HG03469 (cell line): Measurements from ENCODE around the gene ERC1.
"Not testable (repeated sequence)": the region's sequence is repeated elsewhere in the genome, so short reads cannot be mapped to it uniquely, and the experiment has no call there.

ENCODE experiments used
- ATAC-seq: cut with Tn5 transposase; IDR thresholded peaks from one replicate; pipeline ENCODE4 v1.9.1; 2021; ENCODE audit warnings: mild to moderate bottlenecking, moderate library complexity, moderate number of reproducible peaks; ENCODE audit not compliant: unreplicated experiment

Gene ERC1

GRCh38 chr12:1117371-1117770 lies 126.3 kb downstream of the ERC1 start:
- no peak for ATAC-seq

DNA sequence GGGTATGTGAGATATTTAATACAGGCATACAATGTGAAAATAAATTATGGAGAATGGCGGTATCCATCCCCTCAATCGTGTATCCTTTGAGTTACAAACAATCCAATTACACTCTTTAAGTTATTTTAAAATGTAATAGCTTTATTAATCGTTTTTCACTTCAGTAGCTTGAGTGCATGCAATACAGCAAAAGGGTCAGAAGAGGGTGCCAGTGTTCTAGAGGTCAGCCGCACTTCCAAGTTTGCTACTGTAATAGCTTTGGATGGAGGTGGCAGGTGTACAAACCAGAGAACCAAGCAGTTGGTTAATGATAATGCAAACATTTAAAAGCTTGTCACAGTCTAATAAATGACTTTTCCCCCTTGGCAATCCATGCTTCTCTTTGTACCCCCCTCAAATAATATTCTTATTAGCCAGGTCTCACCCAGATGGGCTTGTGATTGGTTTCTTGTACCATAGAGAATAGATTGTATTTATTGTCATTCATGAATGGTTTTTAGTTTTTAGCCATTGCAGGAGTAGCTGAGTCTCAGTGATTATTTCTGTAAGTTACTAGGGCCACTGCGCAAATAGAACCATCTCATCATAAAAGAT lies 127.0 kb downstream of the ERC1 start:
- ATAC-seq, result no peak

DNA sequence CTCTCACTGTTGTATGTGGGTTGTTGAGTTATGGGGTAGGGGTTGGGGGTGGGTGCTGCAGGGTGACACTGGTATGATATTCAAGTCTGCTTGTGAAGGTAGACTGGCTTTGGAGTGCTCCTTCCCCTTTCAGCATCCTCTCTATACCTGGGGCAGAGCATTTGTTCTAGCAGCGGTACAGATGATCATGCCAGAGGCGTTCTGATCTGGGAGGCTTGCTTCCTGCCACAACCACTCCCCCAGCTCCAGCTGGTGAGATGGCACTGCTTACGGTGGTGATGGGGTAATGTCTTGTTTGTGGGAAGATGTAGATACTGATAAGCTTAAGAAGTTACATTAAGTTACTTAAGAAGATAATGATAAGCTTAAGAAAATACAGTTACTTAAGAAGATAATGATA lies 131.8 kb downstream of the ERC1 start:
- no peak for ATAC-seq

- no peak for ATAC-seq
These were observed 135.1 kb downstream of the ERC1 start for GRCh38 chr12:1126091-1126490.

DNA sequence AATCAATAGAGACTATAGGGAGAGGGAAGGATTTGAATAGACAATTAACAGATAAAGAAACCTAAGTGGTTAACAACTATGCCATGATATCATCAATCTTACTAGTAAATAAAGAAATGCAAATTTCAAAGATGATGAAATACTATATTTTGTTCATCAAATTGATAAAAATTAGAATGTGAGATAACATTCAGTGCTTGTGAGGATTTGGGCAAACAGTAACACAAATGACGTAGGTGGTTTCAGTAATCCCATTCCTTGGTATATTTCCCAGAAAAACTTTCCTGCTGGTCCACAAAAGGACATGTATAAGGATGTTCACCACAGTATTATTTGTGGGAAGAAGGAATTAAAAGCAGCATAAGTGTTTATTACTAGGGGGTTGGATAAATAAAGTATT lies 136.0 kb downstream of the ERC1 start:
- ATAC-seq, result no peak

GRCh38 chr12:1130164-1130563 lies 139.1 kb downstream of the ERC1 start:
- no peak for ATAC-seq

DNA sequence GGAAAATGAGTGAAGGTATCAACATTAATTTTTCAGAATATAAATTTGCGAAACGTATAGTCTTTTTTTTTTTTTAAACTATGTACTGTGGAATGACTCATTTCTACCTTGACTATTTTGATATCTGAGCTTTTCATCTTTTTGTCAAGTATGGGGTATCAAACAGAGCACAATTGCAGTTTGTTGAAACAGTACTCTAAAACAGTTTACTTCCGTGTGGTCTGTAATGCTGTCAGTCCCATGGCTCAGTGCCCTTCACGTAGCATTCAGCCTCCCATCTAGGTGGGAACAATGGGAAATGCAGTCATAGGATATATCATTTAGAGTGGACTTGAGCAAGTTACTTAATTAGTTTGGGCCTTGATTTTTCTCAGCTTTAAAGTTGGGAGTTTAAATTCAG lies 139.5 kb downstream of the ERC1 start:
- no peak for ATAC-seq

DNA sequence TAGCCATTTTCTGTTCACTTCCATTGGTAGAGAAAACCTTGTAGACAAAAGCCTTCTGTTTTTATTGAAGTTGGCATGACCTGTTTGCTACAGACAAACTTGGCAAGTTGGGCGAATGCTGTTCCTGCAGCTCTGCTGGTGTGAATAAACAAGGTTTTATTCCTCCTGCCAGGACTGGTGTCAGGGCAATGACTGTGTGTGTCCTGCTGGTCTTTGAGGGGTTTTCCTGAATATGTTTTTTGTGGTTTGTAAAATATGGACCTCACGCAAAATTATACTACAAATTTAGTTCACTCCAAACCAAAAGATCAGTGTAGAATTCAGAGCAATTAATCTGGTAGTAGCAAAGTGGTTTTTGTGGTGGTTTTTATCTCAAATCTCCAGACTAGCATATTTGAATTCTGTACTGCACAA lies 140.8 kb downstream of the ERC1 start:
- ATAC-seq, result no peak

GRCh38 chr12:1132311-1132710 lies 141.3 kb downstream of the ERC1 start:
- ATAC-seq, result no peak

- ATAC-seq, result no peak
These were observed 147.7 kb downstream of the ERC1 start for GRCh38 chr12:1138691-1139090.

GRCh38 chr12:1146758-1147157 lies 155.7 kb downstream of the ERC1 start:
- ATAC-seq, result not testable (repeated sequence)

DNA sequence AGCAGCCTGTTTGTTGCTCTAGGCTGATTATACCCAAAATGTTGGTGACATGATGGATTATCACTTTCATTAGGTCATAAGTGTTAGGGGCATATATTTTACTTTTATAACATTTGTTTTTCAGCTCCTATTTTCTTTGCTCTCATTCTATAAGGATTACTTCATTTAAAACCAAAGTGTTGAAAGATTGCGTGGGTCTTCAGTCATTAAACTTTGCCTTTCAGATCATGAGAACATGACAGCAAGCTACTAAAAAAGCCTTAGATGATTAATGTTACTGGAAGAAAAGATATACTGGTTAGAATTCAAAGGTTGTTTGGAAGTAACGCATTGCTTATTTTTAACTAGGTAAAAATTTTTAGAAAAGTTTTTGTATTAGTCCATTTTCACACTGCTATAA lies 156.8 kb downstream of the ERC1 start:
- ATAC-seq, result no peak

DNA sequence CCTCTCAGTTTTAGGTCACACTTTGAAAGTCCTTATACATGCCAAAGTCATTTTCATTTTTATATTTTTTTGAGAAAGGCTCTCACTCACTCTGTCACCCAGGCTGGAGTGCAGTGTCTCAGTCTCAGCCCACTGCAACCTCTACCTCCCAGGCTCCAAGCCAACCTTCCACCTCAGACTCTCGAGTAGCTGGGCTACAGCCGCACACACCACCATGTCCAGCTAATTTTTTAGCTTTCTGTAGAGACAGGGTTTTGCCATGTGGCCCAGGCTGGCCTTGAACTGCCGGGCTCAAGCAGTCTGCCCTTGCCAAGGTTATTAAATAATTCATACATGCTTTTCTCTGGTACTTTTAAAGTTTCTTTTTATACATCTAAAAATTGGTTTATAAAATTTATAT lies 166.0 kb downstream of the ERC1 start:
- ATAC-seq, result no peak

- ATAC-seq, result no peak
These were observed 170.2 kb downstream of the ERC1 start for GRCh38 chr12:1161197-1161596.

DNA sequence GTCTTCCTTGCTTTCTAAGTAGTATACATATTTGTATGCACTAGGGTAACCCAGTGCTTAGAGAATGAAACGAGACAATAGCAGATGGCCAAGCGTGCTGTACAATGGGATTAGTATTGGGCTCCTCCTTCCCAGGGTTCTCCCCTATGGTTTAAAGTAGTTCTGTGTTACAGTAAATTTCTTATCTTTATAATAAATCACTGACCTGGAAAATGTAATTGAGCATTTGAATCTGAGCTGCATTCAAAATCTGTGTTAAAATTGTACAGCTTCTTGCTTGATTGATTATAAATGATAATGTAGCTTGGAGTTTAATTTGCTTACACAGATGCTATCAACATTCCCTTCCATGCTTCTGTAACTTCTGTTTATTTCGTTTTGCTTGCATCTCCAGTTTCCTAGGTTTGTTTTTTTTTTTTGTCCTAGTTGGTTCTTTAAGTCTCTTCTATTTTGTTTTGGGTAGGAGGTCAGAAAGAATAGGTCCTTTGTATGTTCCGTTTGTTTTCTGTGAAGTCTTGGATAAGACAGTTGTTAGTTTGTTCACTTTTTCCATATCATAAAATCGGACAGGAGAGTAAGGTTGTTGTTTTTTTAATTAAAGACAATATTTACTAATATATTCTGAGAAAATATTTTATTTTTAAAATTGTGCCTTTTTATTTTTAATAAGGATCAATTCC lies 171.2 kb downstream of the ERC1 start:
- no peak for ATAC-seq

DNA sequence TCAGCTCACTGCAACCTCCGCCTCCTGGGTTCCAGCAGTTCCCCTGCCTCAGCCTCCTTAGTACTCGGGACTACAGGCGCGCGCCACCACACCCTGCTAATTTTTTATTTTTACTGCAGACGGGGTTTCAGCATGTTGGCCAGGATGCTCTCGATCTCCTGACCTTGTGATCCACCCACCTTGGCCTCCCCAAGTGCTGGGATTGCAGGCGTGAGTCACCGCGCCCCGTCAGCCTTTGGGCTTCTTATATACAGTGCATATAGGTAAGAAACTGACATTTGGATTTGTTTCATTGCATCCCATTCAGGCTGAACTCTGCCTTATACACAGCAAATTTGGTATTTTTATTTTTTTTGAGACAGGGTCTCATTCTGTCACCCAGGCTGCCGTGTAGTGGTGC lies 176.8 kb downstream of the ERC1 start:
- no peak for ATAC-seq

DNA sequence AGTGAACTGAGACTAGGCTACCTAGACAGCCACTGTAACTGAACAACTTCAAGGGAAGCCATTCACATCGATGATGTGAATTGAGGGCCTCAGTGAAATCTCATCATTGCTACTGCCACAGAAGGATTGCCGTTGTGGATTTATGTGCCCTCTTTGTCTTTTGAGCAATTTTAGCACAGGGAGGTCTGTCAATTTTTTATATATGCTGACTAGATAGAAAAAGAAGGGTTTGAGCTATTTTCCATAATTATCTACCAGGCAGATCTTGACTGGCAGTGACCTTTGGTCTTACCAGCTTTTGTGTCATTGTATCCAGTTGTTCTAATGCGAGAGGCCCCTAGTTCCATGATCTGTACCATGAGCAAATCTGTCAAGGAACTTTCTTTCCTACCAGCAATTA lies 179.4 kb downstream of the ERC1 start:
- no peak for ATAC-seq

- no peak for ATAC-seq
These were observed 180.8 kb downstream of the ERC1 start for GRCh38 chr12:1171657-1172408.

- no peak for ATAC-seq
These were observed 183.0 kb downstream of the ERC1 start for GRCh38 chr12:1173781-1174617.

DNA sequence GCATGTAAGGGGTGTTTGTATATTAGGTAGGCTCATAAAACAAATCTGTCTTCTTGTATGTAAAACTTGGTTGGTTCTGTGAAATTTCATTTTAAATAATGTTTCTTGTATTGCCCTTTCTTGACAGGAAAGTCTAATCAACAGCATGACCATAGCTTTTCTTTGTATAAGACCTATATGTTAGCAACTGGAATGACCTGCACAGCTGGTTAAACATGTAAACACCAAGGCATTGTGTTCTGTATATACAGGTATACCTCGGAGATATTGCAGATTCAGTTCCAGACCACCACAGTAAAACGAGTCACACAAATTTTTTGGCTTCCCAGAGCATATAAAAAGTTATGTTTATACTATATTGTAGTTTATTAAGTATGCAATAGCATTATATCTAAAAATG lies 183.6 kb downstream of the ERC1 start:
- ATAC-seq, result no peak

- ATAC-seq, result no peak
These were observed 185.2 kb downstream of the ERC1 start for GRCh38 chr12:1176191-1176590.
